ENCODE results near the gene QTRT2.
A peak's percentile ranks its signal among the peaks of the same experiment; 100 is the strongest.

QTRT2 gene

DNA sequence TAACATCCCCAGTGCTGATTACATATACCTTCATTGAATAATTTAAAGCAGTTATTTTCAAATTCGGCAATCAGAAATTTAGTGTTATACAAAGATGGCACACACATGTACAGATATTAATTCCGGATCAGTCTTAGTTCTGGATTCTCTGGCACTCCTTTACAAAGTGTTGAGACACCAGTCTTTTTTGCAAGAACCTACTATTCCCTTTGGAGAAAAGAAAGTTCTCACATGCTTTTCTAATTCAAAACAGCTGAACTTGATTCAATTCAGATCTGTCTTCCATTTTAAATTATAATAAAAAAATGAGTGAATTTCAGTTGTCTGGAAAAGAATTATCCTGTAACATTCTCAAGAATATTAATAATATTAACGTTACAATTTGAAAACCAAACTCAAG, 20.6 kb upstream of the QTRT2 start:
- no peaks in the 10 kb centered on the region for H3K27me3 ChIP-seq (ENCODE audit: control insufficient read depth in 1 of 2, insufficient read depth in 2 of 2, low read length in 2 of 2)
- H3K4me1 ChIP-seq (ENCODE audit: insufficient read depth, low read length) = no peaks in the 10 kb centered on the region
- no peak overlapping the region for H3K9ac ChIP-seq (ENCODE audit: low read length)
- no peak overlapping the region for H3K27ac ChIP-seq (ENCODE audit: low read depth, low read length)
- H3K9me3 ChIP-seq (ENCODE audit: low read length) = no peaks in the 10 kb centered on the region
- H3K4me3 ChIP-seq (ENCODE audit: low read depth in 1 of 2, low read length in 2 of 2) = no peak overlapping the region
- peaks cover 18% of the 10 kb centered on the region for H3K36me3 ChIP-seq (ENCODE audit: insufficient read depth, low read length)

DNA sequence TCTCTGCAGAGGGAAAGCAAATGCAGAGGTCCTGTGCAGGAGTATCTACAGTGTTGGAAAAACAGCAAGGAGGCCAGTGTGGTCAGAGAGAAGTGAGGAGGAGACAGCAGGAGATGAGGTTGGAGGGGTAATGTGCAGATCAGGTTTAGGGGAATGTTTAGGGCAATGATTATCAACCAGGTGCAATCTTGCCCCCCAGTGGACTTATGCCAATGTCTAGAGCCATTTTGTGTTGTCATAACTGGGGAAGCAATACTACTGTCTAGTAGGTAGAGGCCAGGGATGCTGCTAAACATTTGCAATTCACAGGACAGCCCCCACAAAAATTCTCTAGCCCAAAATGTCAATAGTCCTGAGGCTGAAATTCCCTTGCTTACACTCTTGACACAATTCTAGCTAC, 13.3 kb upstream of the QTRT2 start:
- Histone ChIP-seq H3K4me1 (ENCODE audit: insufficient read depth, low read length) (no peaks in the 10 kb centered on the region), H3K27ac (ENCODE audit: low read depth, low read length) (no peak overlapping the region), H3K27me3 (ENCODE audit: control insufficient read depth in 1 of 2, insufficient read depth in 2 of 2, low read length in 2 of 2) (no peaks in the 10 kb centered on the region), H3K4me3 (ENCODE audit: low read depth in 1 of 2, low read length in 2 of 2) (no peak overlapping the region), H3K9me3 (ENCODE audit: low read length) (no peaks in the 10 kb centered on the region), H3K36me3 (ENCODE audit: insufficient read depth, low read length) (no peaks in the 10 kb centered on the region), H3K9ac (ENCODE audit: low read length) (no peak overlapping the region)

DNA sequence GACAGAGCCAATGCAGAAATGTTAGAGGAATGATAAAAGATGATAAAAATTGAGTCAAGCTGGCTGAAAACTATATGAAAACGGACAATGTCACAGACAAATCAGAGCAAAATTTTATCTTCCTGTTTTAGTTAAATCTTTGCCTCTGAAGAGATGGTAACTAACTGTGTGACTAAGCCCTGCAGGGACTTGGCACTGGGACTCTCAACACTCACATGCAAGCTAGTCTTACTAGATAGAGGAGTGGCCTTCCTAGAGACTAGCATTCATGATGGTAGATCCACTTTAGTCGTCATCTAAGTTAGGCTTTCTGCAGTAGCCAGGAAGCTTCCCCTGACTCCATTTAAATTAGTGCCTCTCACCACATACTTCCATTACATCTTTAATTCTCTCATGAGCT, 4.3 kb upstream of the QTRT2 start:
- Histone ChIP-seq H3K4me1 (ENCODE audit: insufficient read depth, low read length) (peaks cover 11% of the 10 kb centered on the region), H3K27ac (ENCODE audit: low read depth, low read length) (no peak overlapping the region), H3K9ac (ENCODE audit: low read length) (no peak overlapping the region), H3K36me3 (ENCODE audit: insufficient read depth, low read length) (no peaks in the 10 kb centered on the region), H3K27me3 (ENCODE audit: control insufficient read depth in 1 of 2, insufficient read depth in 2 of 2, low read length in 2 of 2) (no peaks in the 10 kb centered on the region), H3K4me3 (ENCODE audit: low read depth in 1 of 2, low read length in 2 of 2) (no peak overlapping the region), H3K9me3 (ENCODE audit: low read length) (no peaks in the 10 kb centered on the region)

DNA sequence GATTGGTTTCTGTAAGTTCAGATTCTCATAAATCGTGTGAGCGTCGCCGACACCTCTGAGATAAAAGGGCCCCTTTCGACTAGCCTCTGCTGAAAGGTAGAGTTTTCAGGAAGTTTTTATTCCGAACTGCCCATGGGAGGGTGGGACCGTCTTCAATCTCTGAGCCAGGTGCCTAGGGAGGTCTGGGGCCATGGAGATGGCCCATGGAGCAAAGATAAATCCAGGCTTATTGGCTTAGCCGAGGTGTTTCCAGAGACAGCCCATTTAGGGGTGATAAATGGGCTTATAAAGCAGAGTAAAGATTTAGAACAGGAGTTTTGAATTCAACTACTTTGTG, 442 bp downstream of the QTRT2 start:
- peak overlapping the region; percentile 55 for H3K9ac ChIP-seq (ENCODE audit: low read length)

DNA sequence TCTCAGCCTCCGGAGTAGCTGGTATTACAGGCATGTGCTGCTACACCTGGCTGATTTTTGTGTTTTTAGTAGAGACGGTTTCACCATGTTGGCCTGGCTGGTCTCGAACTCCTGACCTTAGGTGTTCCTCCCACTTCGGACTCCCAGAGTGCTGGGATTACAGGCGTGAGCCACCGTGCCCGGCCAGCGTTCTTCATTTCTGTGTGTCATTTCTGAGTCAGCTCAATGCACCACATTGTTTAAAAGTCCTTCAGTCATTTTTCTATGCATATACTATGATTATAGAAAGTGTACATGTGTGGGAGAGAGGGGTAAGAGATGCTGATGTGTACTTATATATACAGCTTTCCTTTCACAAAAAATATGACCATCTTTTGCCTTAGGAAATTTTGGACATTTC, 2.1 kb downstream of the QTRT2 start:
- no peak overlapping the region for H3K27ac ChIP-seq (ENCODE audit: low read depth, low read length)
- H3K4me3 ChIP-seq (ENCODE audit: low read depth in 1 of 2, low read length in 2 of 2) = no peak overlapping the region
- H3K9ac ChIP-seq (ENCODE audit: low read length) = no peak overlapping the region
- H3K27me3 ChIP-seq (ENCODE audit: control insufficient read depth in 1 of 2, insufficient read depth in 2 of 2, low read length in 2 of 2) = no peaks in the 10 kb centered on the region
- no peaks in the 10 kb centered on the region for H3K36me3 ChIP-seq (ENCODE audit: insufficient read depth, low read length)
- H3K4me1 ChIP-seq (ENCODE audit: insufficient read depth, low read length) = peaks cover 17% of the 10 kb centered on the region
- no peaks in the 10 kb centered on the region for H3K9me3 ChIP-seq (ENCODE audit: low read length)

More for the DNA sequence above, 442 bp downstream of the QTRT2 start:
- Histone ChIP-seq H3K4me3 (ENCODE audit: low read depth in 1 of 2, low read length in 2 of 2) (peak overlapping the region; percentile 73 to 92), H3K27me3 (ENCODE audit: control insufficient read depth in 1 of 2, insufficient read depth in 2 of 2, low read length in 2 of 2) (no peaks in the 10 kb centered on the region), H3K4me1 (ENCODE audit: insufficient read depth, low read length) (peaks cover 17% of the 10 kb centered on the region), H3K9me3 (ENCODE audit: low read length) (no peaks in the 10 kb centered on the region), H3K36me3 (ENCODE audit: insufficient read depth, low read length) (no peaks in the 10 kb centered on the region), H3K27ac (ENCODE audit: low read depth, low read length) (peak overlapping the region; percentile 50)

DNA sequence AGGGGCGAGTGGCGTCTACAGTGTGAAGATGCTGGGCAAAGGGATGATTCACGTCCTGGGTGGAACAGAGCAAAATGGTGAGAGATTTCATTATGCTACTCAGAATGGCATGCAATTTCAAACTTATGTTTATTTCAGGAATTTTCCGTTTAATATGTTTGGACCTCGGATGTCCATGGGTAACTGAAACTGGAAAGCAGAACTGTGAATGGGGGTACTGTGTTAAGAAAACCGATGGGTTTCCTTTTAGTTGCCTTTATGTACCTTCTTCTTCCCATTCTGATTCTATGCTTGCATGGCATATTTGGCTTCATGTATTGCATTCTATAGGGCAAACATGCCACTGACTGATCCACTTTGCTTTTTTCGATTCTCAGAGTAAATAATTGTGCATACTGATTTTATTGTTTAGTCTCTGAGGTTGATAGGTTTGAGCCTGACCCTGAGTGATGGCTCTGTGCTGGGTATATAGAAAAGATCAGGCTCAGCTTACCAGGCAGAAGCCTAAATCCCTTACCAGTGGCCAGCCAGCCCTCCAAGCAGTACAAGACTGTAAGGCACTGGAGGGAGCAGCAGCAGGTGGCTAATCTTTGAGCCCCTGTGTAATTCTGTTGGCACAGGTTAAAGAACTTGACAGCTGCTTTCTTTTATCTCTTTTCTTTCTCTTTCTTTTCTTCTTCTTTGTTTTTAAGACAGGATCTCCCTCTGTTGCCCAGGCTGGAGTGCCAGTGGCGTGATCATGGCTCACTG, 4.5 kb downstream of the QTRT2 start:
- H3K4me3 ChIP-seq (ENCODE audit: low read depth in 1 of 2, low read length in 2 of 2) = no peak overlapping the region
- H3K27ac ChIP-seq (ENCODE audit: low read depth, low read length) = no peak overlapping the region
- H3K9ac ChIP-seq (ENCODE audit: low read length) = no peak overlapping the region
- H3K4me1 ChIP-seq (ENCODE audit: insufficient read depth, low read length) = peaks cover 9% of the 10 kb centered on the region
- H3K9me3 ChIP-seq (ENCODE audit: low read length) = no peaks in the 10 kb centered on the region
- no peaks in the 10 kb centered on the region for H3K36me3 ChIP-seq (ENCODE audit: insufficient read depth, low read length)
- H3K27me3 ChIP-seq (ENCODE audit: control insufficient read depth in 1 of 2, insufficient read depth in 2 of 2, low read length in 2 of 2) = no peaks in the 10 kb centered on the region

DNA sequence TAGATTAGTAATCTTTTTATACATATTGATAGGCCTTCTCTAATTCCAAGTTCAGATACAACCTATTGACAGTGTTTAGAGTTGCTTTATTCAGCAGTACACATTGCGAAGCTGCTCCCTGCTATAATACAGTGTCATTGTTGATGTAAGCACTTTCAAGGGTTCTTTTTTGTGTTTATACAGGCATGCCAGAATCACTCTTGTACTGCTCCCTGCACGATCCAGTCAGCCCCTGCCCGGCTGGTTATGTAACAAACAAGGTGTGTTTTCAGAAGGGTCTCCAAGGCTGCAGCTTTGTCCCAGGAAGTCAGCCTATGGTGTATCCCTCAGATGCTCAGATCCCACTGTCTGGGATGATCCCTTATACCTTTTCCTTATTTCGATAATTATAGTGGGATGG, 11.3 kb downstream of the QTRT2 start:
- Histone ChIP-seq H3K9me3 (ENCODE audit: low read length) (no peaks in the 10 kb centered on the region), H3K4me1 (ENCODE audit: insufficient read depth, low read length) (no peaks in the 10 kb centered on the region), H3K27me3 (ENCODE audit: control insufficient read depth in 1 of 2, insufficient read depth in 2 of 2, low read length in 2 of 2) (no peaks in the 10 kb centered on the region), H3K9ac (ENCODE audit: low read length) (no peak overlapping the region), H3K36me3 (ENCODE audit: insufficient read depth, low read length) (peaks cover 24% of the 10 kb centered on the region), H3K27ac (ENCODE audit: low read depth, low read length) (no peak overlapping the region), H3K4me3 (ENCODE audit: low read depth in 1 of 2, low read length in 2 of 2) (no peak overlapping the region)

DNA sequence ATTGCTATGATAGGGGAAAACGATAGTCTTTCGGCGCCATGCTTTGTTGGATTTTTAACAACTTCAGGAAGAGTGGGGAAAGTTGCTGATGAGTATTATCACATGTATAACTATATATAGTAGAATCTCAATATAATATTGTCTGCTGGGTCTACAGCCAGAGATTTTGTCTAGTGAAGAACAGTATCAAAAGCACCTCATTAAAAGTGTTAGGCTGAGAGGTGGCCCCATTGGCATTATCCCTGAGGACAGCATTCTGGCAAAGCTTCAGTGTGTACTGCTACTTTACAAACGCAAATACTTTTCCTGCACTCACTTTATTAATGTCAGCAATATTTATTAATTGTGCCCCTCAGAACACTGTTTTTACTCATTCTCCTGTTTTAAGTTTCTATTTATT, 11.8 kb downstream of the QTRT2 start:
- Histone ChIP-seq H3K36me3 (ENCODE audit: insufficient read depth, low read length) (peaks cover 24% of the 10 kb centered on the region), H3K4me1 (ENCODE audit: insufficient read depth, low read length) (no peaks in the 10 kb centered on the region), H3K27me3 (ENCODE audit: control insufficient read depth in 1 of 2, insufficient read depth in 2 of 2, low read length in 2 of 2) (no peaks in the 10 kb centered on the region), H3K4me3 (ENCODE audit: low read depth in 1 of 2, low read length in 2 of 2) (no peak overlapping the region), H3K27ac (ENCODE audit: low read depth, low read length) (no peak overlapping the region), H3K9me3 (ENCODE audit: low read length) (no peaks in the 10 kb centered on the region), H3K9ac (ENCODE audit: low read length) (no peak overlapping the region)

DNA sequence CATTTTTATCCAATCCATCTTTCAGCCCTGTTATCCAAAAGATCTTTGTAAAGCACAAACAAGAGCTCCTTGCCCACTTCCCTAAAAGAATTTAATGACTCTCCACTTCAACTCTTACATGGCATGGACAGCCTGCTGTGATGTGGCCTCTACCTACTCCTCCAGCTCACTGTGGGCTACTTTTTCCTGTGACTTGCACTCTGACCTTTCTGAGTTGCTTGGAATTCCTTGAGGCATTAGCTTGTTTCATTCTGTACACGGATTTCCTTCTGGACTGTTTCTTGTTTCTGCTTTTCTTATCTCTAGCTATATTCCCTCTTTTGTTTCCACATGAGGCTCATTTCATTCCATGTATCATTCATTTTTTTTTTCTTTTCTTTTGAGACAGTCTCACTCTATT, 15.2 kb downstream of the QTRT2 start:
- H3K4me3 ChIP-seq (ENCODE audit: low read depth in 1 of 2, low read length in 2 of 2) = no peak overlapping the region
- peaks cover 37% of the 10 kb centered on the region for H3K36me3 ChIP-seq (ENCODE audit: insufficient read depth, low read length)
- no peak overlapping the region for H3K9ac ChIP-seq (ENCODE audit: low read length)
- no peaks in the 10 kb centered on the region for H3K27me3 ChIP-seq (ENCODE audit: control insufficient read depth in 1 of 2, insufficient read depth in 2 of 2, low read length in 2 of 2)
- no peaks in the 10 kb centered on the region for H3K9me3 ChIP-seq (ENCODE audit: low read length)
- no peaks in the 10 kb centered on the region for H3K4me1 ChIP-seq (ENCODE audit: insufficient read depth, low read length)
- no peak overlapping the region for H3K27ac ChIP-seq (ENCODE audit: low read depth, low read length)

DNA sequence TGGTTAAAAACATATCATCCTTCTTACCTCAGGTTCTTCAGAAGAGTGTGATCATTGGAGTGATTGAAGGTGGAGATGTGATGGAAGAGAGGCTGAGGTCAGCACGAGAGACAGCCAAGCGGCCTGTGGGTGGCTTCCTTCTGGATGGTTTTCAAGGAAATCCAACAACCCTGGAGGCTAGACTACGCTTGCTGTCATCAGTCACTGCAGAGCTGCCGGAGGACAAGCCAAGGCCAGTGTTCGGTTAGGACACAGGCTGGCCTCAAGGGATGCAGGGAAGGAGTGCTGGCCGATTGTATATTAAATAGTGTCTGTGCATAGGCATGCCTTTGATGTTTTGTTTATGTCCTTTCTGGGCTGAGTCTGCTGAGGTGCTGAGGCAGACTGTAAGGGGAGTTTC, 20.2 kb downstream of the QTRT2 start:
- H3K36me3 ChIP-seq (ENCODE audit: insufficient read depth, low read length) = peaks cover 50% of the 10 kb centered on the region
- no peak overlapping the region for H3K27ac ChIP-seq (ENCODE audit: low read depth, low read length)
- H3K4me1 ChIP-seq (ENCODE audit: insufficient read depth, low read length) = no peaks in the 10 kb centered on the region
- H3K9me3 ChIP-seq (ENCODE audit: low read length) = no peaks in the 10 kb centered on the region
- H3K4me3 ChIP-seq (ENCODE audit: low read depth in 1 of 2, low read length in 2 of 2) = no peak overlapping the region
- no peaks in the 10 kb centered on the region for H3K27me3 ChIP-seq (ENCODE audit: control insufficient read depth in 1 of 2, insufficient read depth in 2 of 2, low read length in 2 of 2)
- H3K9ac ChIP-seq (ENCODE audit: low read length) = no peak overlapping the region

DNA sequence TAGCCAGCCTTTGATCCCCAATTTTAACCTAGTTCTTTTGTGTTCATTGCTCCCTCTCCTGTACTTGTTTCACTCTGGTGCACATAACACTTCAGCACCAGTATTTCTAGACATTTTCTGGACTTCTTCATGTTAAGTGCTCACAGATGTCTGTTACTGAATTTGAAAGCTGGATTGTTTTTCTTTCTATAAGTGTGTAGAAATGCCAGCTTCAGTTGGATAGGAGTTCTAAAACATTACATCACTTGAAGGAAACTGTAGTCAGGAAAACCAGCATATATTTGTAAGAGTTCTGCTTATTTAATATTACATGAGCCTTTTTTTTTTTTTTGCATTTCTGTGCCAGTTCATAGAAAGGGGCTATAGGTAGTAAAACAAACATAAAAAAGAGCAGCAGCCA, 21.6 kb downstream of the QTRT2 start:
- H3K9me3 ChIP-seq (ENCODE audit: low read length) = no peaks in the 10 kb centered on the region
- no peak overlapping the region for H3K27ac ChIP-seq (ENCODE audit: low read depth, low read length)
- H3K27me3 ChIP-seq (ENCODE audit: control insufficient read depth in 1 of 2, insufficient read depth in 2 of 2, low read length in 2 of 2) = no peaks in the 10 kb centered on the region
- H3K36me3 ChIP-seq (ENCODE audit: insufficient read depth, low read length) = peaks cover 55% of the 10 kb centered on the region
- H3K9ac ChIP-seq (ENCODE audit: low read length) = no peak overlapping the region
- H3K4me3 ChIP-seq (ENCODE audit: low read depth in 1 of 2, low read length in 2 of 2) = no peak overlapping the region
- H3K4me1 ChIP-seq (ENCODE audit: insufficient read depth, low read length) = no peaks in the 10 kb centered on the region

DNA sequence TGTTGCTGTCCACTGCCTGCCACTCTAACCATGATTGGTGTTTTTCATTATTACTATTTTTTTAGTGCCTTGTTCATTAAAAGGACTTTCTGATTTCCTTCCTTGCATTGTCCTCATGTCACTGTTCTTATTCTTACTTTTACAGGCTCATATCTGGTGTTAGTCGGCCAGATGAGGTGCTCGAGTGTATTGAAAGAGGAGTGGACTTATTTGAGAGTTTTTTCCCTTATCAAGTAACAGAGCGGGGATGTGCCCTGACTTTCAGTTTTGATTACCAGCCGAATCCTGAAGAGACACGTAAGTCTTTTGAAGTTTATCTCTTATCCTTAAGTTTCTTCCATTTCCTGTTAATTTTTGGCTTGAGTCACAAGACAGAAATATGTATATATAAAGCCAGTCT, 23.2 kb downstream of the QTRT2 start:
- no peak overlapping the region for H3K4me3 ChIP-seq (ENCODE audit: low read depth in 1 of 2, low read length in 2 of 2)
- peaks cover 55% of the 10 kb centered on the region for H3K36me3 ChIP-seq (ENCODE audit: insufficient read depth, low read length)
- H3K9ac ChIP-seq (ENCODE audit: low read length) = no peak overlapping the region
- H3K27me3 ChIP-seq (ENCODE audit: control insufficient read depth in 1 of 2, insufficient read depth in 2 of 2, low read length in 2 of 2) = no peaks in the 10 kb centered on the region
- no peaks in the 10 kb centered on the region for H3K4me1 ChIP-seq (ENCODE audit: insufficient read depth, low read length)
- no peaks in the 10 kb centered on the region for H3K9me3 ChIP-seq (ENCODE audit: low read length)
- H3K27ac ChIP-seq (ENCODE audit: low read depth, low read length) = no peak overlapping the region

Data from muscle layer of colon (tissue), 2 donors.